ENCODE results near the gene GNG12.

GNG12 gene

GRCh38 chr1:67682659-67683197 lies 150.5 kb downstream of the GNG12 start:
- Histone ChIP-seq H3K4me3 (ENCODE audit: low read length) (no peak overlapping the region), H3K27me3 (ENCODE audit: control insufficient read depth, insufficient read depth, low read length) (no peaks in the 10 kb centered on the region), H3K36me3 (ENCODE audit: control insufficient read depth, insufficient read depth, low read length) (peaks cover 2% of the 10 kb centered on the region), H3K9ac (ENCODE audit: low read length) (no peak overlapping the region), H3K4me1 (ENCODE audit: control insufficient read depth, insufficient read depth, low read length) (peaks cover 10% of the 10 kb centered on the region), H3K27ac (ENCODE audit: low read depth, low read length) (no peak overlapping the region)

GRCh38 chr1:67680486-67680885 lies 152.8 kb downstream of the GNG12 start:
- no peak overlapping the region for H3K27ac ChIP-seq (ENCODE audit: low read depth, low read length)
- H3K27me3 ChIP-seq (ENCODE audit: control insufficient read depth, insufficient read depth, low read length): no peaks in the 10 kb centered on the region
- H3K9ac ChIP-seq (ENCODE audit: low read length): no peak overlapping the region
- H3K4me1 ChIP-seq (ENCODE audit: control insufficient read depth, insufficient read depth, low read length): peaks cover 7% of the 10 kb centered on the region
- H3K4me3 ChIP-seq (ENCODE audit: low read length): no peak overlapping the region
- no peaks in the 10 kb centered on the region for H3K36me3 ChIP-seq (ENCODE audit: control insufficient read depth, insufficient read depth, low read length)

GRCh38 chr1:67679691-67680090 lies 153.6 kb downstream of the GNG12 start:
- Histone ChIP-seq H3K36me3 (ENCODE audit: control insufficient read depth, insufficient read depth, low read length) (no peaks in the 10 kb centered on the region), H3K9ac (ENCODE audit: low read length) (no peak overlapping the region), H3K27ac (ENCODE audit: low read depth, low read length) (no peak overlapping the region), H3K27me3 (ENCODE audit: control insufficient read depth, insufficient read depth, low read length) (no peaks in the 10 kb centered on the region), H3K4me1 (ENCODE audit: control insufficient read depth, insufficient read depth, low read length) (peaks cover 7% of the 10 kb centered on the region), H3K4me3 (ENCODE audit: low read length) (no peak overlapping the region)

- Histone ChIP-seq H3K9ac (ENCODE audit: low read length) (no peak overlapping the region), H3K27me3 (ENCODE audit: control insufficient read depth, insufficient read depth, low read length) (no peaks in the 10 kb centered on the region), H3K4me3 (ENCODE audit: low read length) (no peak overlapping the region), H3K27ac (ENCODE audit: low read depth, low read length) (no peak overlapping the region), H3K4me1 (ENCODE audit: control insufficient read depth, insufficient read depth, low read length) (no peaks in the 10 kb centered on the region), H3K36me3 (ENCODE audit: control insufficient read depth, insufficient read depth, low read length) (no peaks in the 10 kb centered on the region)
Measured at GRCh38 chr1:67677930-67678329, 155.3 kb downstream of the GNG12 start.

GRCh38 chr1:67677408-67677807 lies 155.9 kb downstream of the GNG12 start:
- Histone ChIP-seq H3K36me3 (ENCODE audit: control insufficient read depth, insufficient read depth, low read length) (no peaks in the 10 kb centered on the region), H3K9ac (ENCODE audit: low read length) (no peak overlapping the region), H3K4me3 (ENCODE audit: low read length) (no peak overlapping the region), H3K4me1 (ENCODE audit: control insufficient read depth, insufficient read depth, low read length) (no peaks in the 10 kb centered on the region), H3K27me3 (ENCODE audit: control insufficient read depth, insufficient read depth, low read length) (no peaks in the 10 kb centered on the region), H3K27ac (ENCODE audit: low read depth, low read length) (no peak overlapping the region)

GRCh38 chr1:67676946-67677345 lies 156.3 kb downstream of the GNG12 start:
- Histone ChIP-seq H3K9ac (ENCODE audit: low read length) (no peak overlapping the region), H3K36me3 (ENCODE audit: control insufficient read depth, insufficient read depth, low read length) (no peaks in the 10 kb centered on the region), H3K27ac (ENCODE audit: low read depth, low read length) (no peak overlapping the region), H3K4me1 (ENCODE audit: control insufficient read depth, insufficient read depth, low read length) (no peaks in the 10 kb centered on the region), H3K4me3 (ENCODE audit: low read length) (no peak overlapping the region), H3K27me3 (ENCODE audit: control insufficient read depth, insufficient read depth, low read length) (no peaks in the 10 kb centered on the region)

GRCh38 chr1:67676287-67676686 lies 157.0 kb downstream of the GNG12 start:
- Histone ChIP-seq H3K4me3 (ENCODE audit: low read length) (no peak overlapping the region), H3K9ac (ENCODE audit: low read length) (no peak overlapping the region), H3K27me3 (ENCODE audit: control insufficient read depth, insufficient read depth, low read length) (no peaks in the 10 kb centered on the region), H3K4me1 (ENCODE audit: control insufficient read depth, insufficient read depth, low read length) (no peaks in the 10 kb centered on the region), H3K36me3 (ENCODE audit: control insufficient read depth, insufficient read depth, low read length) (no peaks in the 10 kb centered on the region), H3K27ac (ENCODE audit: low read depth, low read length) (no peak overlapping the region)

GRCh38 chr1:67675800-67676199 lies 157.5 kb downstream of the GNG12 start:
- Histone ChIP-seq H3K9ac (ENCODE audit: low read length) (no peak overlapping the region), H3K4me1 (ENCODE audit: control insufficient read depth, insufficient read depth, low read length) (no peaks in the 10 kb centered on the region), H3K27me3 (ENCODE audit: control insufficient read depth, insufficient read depth, low read length) (no peaks in the 10 kb centered on the region), H3K36me3 (ENCODE audit: control insufficient read depth, insufficient read depth, low read length) (no peaks in the 10 kb centered on the region), H3K4me3 (ENCODE audit: low read length) (no peak overlapping the region), H3K27ac (ENCODE audit: low read depth, low read length) (no peak overlapping the region)

- Histone ChIP-seq H3K4me1 (ENCODE audit: control insufficient read depth, insufficient read depth, low read length) (no peaks in the 10 kb centered on the region), H3K27ac (ENCODE audit: low read depth, low read length) (no peak overlapping the region), H3K27me3 (ENCODE audit: control insufficient read depth, insufficient read depth, low read length) (no peaks in the 10 kb centered on the region), H3K9ac (ENCODE audit: low read length) (no peak overlapping the region), H3K4me3 (ENCODE audit: low read length) (no peak overlapping the region), H3K36me3 (ENCODE audit: control insufficient read depth, insufficient read depth, low read length) (no peaks in the 10 kb centered on the region)
Measured at GRCh38 chr1:67674260-67675011, 158.8 kb downstream of the GNG12 start.

- Histone ChIP-seq H3K36me3 (ENCODE audit: control insufficient read depth, insufficient read depth, low read length) (no peaks in the 10 kb centered on the region), H3K4me3 (ENCODE audit: low read length) (no peak overlapping the region), H3K27ac (ENCODE audit: low read depth, low read length) (no peak overlapping the region), H3K27me3 (ENCODE audit: control insufficient read depth, insufficient read depth, low read length) (no peaks in the 10 kb centered on the region), H3K4me1 (ENCODE audit: control insufficient read depth, insufficient read depth, low read length) (no peaks in the 10 kb centered on the region), H3K9ac (ENCODE audit: low read length) (no peak overlapping the region)
Measured at GRCh38 chr1:67673468-67674201, 159.6 kb downstream of the GNG12 start.

- H3K4me1 ChIP-seq (ENCODE audit: control insufficient read depth, insufficient read depth, low read length): no peaks in the 10 kb centered on the region
- no peak overlapping the region for H3K27ac ChIP-seq (ENCODE audit: low read depth, low read length)
- no peak overlapping the region for H3K9ac ChIP-seq (ENCODE audit: low read length)
- H3K36me3 ChIP-seq (ENCODE audit: control insufficient read depth, insufficient read depth, low read length): no peaks in the 10 kb centered on the region
- H3K27me3 ChIP-seq (ENCODE audit: control insufficient read depth, insufficient read depth, low read length): no peaks in the 10 kb centered on the region
- no peak overlapping the region for H3K4me3 ChIP-seq (ENCODE audit: low read length)
Measured at GRCh38 chr1:67672260-67672803, 160.9 kb downstream of the GNG12 start.

- H3K27ac ChIP-seq (ENCODE audit: low read depth, low read length): no peak overlapping the region
- no peaks in the 10 kb centered on the region for H3K36me3 ChIP-seq (ENCODE audit: control insufficient read depth, insufficient read depth, low read length)
- H3K4me1 ChIP-seq (ENCODE audit: control insufficient read depth, insufficient read depth, low read length): no peaks in the 10 kb centered on the region
- H3K4me3 ChIP-seq (ENCODE audit: low read length): no peak overlapping the region
- no peak overlapping the region for H3K9ac ChIP-seq (ENCODE audit: low read length)
- no peaks in the 10 kb centered on the region for H3K27me3 ChIP-seq (ENCODE audit: control insufficient read depth, insufficient read depth, low read length)
Measured at GRCh38 chr1:67668660-67669059, 164.6 kb downstream of the GNG12 start.

Measured in rectal smooth muscle tissue (tissue), 1 donor.